K562 (cell line): ENCODE results near the gene CREB3L2. TPM values are rescaled to one million over a fixed set of nuclear protein-coding genes. Genes with fewer than 3 reads are reported as not detected.

Source experiments
- ATF2 ChIP-seq: sonication (generic); formaldehyde crosslinking; IDR thresholded peaks from 2 replicates; pipeline ENCODE4 v1.8.1; 2022; ENCODE audit warnings: missing genetic modification reagents
- CSDE1 ChIP-seq, 2 experiments: fragments of 450-650 bp; IDR thresholded peaks; 2 replicates each; pipeline ENCODE4 v1.6.1; 2016; ENCODE audit warnings: mild to moderate bottlenecking in 1 of 2
- EHMT2 ChIP-seq: fragments of 450-650 bp; IDR thresholded peaks from 2 replicates; pipeline ENCODE4 v1.6.1; 2018; ENCODE audit warnings: antibody characterized with exemption
- EP300 ChIP-seq: IDR thresholded peaks from 2 replicates; pipeline ENCODE4 v1.6.1; 2012; ENCODE audit warnings: low read length, improper control_type of control experiment
- HNRNPL ChIP-seq: fragments of 200-400 bp; formaldehyde crosslinking; IDR thresholded peaks from 2 replicates; pipeline ENCODE4 v1.6.1; 2017; ENCODE audit warnings: low read depth, mild to moderate bottlenecking, low read length
- KDM1A ChIP-seq, 2 experiments: fragments of 450-650 bp; IDR thresholded peaks; 2 replicates each; pipeline ENCODE4 v1.6.1; 2016; ENCODE audit warnings: mild to moderate bottlenecking in 2 of 2
- MIER1 ChIP-seq: fragments of 450-650 bp; IDR thresholded peaks from 2 replicates; pipeline ENCODE4 v1.6.1; 2016; ENCODE audit warnings: antibody characterized with exemption, mild to moderate bottlenecking, low read depth
- MTA2 ChIP-seq: fragments of 450-650 bp; IDR thresholded peaks from 2 replicates; pipeline ENCODE4 v1.6.1; 2016; ENCODE audit warnings: low read depth
- NR3C1 ChIP-seq: sonication (generic); formaldehyde crosslinking; IDR thresholded peaks from 2 replicates; pipeline ENCODE4 v1.8.1; 2022; ENCODE audit warnings: missing genetic modification reagents
- TEAD2 ChIP-seq: fragments of 450-650 bp; IDR thresholded peaks from 2 replicates; pipeline ENCODE4 v1.6.1; 2016; ENCODE audit warnings: missing genetic modification characterization, control low read depth, missing compliant biosample characterization
- THRAP3 ChIP-seq: fragments of 450-650 bp; IDR thresholded peaks from 2 replicates; pipeline ENCODE4 v1.6.1; 2016; ENCODE audit warnings: mild to moderate bottlenecking, inconsistent platforms, borderline replicate concordance
- TRIM25 ChIP-seq: fragments of 450-650 bp; IDR thresholded peaks from 2 replicates; pipeline ENCODE4 v1.7.0; 2016; ENCODE audit warnings: borderline replicate concordance
- ZFX ChIP-seq: sonication (generic); formaldehyde crosslinking; IDR thresholded peaks from 2 replicates; pipeline ENCODE4 v1.8.0; 2022; ENCODE audit warnings: mild to moderate bottlenecking, missing genetic modification reagents, moderate library complexity
- ZNF592 ChIP-seq: fragments of 450-650 bp; IDR thresholded peaks from 2 replicates; pipeline ENCODE4 v1.6.1; 2017; ENCODE audit warnings: antibody characterized with exemption, mild to moderate bottlenecking
- ZNF695 ChIP-seq: fragments of 450-650 bp; formaldehyde crosslinking; IDR thresholded peaks from 2 replicates; pipeline ENCODE4 v1.4.0; 2020; ENCODE audit warnings: mild to moderate bottlenecking, moderate library complexity
- polyA plus RNA-seq, 8 experiments: library from polyadenylated mRNA; depleted of rRNA in 4 of 8; stranded (reverse) in 5 of 8; unstranded in 3 of 8; fragments of >200 nt; fragmentation: Nextera tagmentation in 2 of 8; fragmentation: Illumina TruSeq in 1 of 8; extraction: Ambion mirVana in 2 of 8; extraction: Trizol in 1 of 8; gene quantifications; 2 replicates each; pipeline versions ENCODE4 v1.2.1 to v1.2.3, GENCODE V29; 2011 to 2014; ENCODE audit warnings: inconsistent platforms in 1 of 8, missing spikeins in 1 of 8
- total RNA-seq, 7 experiments: library from RNA; depleted of rRNA in 6 of 7; stranded (reverse); fragments of >200 nt in 6 of 7; fragmentation: Illumina TruSeq in 2 of 7; extraction: Trizol in 2 of 7; gene quantifications; 2 replicates each; pipeline versions ENCODE4 v1.2.1 to v1.2.3, GENCODE V29; 2011 to 2021; ENCODE audit warnings: low replicate concordance in 1 of 7
- TF ChIP-seq, protein P1 (sequence below): IDR thresholded peaks from 2 replicates; pipeline ENCODE4 v1.6.1; 2012; ENCODE audit warnings: low read depth, low read length, improper control_type of control experiment, borderline replicate concordance
- TF ChIP-seq, protein P2 (sequence below): sonication (generic); formaldehyde crosslinking; IDR thresholded peaks from 2 replicates; pipeline ENCODE4 v1.8.0; 2022; ENCODE audit warnings: mild to moderate bottlenecking, missing genetic modification reagents, borderline replicate concordance

CREB3L2 gene
- total and polyA plus RNA-seq, 9 of the 15 experiments (the other 6 are each of a cell fraction or from before 2014, with no cell fraction given) = 7.1 to 45.6 (median 15.8) TPM

DNA sequence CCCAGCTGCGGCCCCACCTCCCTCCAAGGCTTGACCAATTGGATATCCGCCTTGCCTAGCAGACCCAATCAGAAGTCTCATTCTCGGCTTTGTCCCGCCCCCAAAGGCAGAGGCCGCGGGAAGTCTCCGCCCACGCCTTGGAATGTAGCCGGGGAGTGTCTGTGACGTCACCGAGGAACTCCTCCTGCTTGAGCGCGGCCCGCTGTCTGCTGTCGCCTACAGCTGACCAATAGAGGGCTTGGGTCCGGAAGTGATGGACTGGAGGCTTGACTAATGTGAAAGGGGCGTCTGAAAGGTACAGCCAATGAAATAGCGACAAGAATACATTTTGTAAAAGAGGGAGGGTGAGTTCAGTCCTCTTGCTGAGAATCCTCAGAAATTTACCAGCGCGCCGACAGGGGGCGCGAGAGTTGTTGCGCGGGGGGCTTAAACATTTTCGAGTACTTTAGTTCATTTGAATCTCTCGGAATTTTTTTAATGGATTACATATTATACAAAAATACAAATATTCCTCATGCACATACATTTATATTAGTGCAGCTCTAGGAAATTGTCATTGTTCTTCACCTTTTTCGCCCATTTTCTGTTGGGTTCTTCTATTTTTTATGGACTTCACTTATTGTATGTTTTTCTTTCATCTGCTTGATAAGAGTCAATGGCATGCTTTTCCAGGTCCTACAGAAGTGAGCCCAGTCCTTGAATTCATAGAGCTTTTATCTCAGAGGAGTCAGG is 376 bp upstream of the CREB3L2 start (continued):
- TF ChIP-seq TRIM25 (no peak), HNRNPL (no peak), MIER1 (no peak; the same call in 1 of the 2 replicates), ZFX (CRISPR knock-in tag) (no peak), ZNF592 (peak; percentile 79; the same call in 1 of the 2 replicates), EHMT2 (no peak), TEAD2 (tag) (peak; percentile 96), KDM1A (IDR thresholded peaks at IDR 0.05) (no peak), ZNF695 (CRISPR knock-in tag) (no peak), MTA2 (no peak), NR3C1 (CRISPR knock-in tag) (no peak), THRAP3 (peak; percentile 78; the same call in 1 of the 2 replicates), EP300 (0 out of 2 replicates have a peak, but pooled peaks have one; percentile 25), CSDE1 (IDR thresholded peaks at IDR 0.05) (peak in 1 of 2 experiments; percentile 32; a peak in 1 of 4 replicates), ATF2 (CRISPR knock-in tag) (no peak)
- TF ChIP-seq, protein P1, sequence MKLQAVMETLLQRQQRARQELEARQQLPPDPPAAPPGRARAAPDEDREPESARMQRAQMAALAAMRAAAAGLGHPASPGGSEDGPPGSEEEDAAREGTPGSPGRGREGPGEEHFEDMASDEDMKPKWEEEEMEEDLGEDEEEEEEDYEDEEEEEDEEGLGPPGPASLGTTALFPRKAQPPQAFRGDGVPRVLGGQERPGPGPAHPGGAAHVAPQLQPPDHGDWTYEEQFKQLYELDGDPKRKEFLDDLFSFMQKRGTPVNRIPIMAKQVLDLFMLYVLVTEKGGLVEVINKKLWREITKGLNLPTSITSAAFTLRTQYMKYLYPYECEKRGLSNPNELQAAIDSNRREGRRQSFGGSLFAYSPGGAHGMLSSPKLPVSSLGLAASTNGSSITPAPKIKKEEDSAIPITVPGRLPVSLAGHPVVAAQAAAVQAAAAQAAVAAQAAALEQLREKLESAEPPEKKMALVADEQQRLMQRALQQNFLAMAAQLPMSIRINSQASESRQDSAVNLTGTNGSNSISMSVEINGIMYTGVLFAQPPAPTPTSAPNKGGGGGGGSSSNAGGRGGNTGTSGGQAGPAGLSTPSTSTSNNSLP = 0 out of 2 replicates have a peak, but pooled peaks have one; percentile 63
- TF ChIP-seq, protein P2, sequence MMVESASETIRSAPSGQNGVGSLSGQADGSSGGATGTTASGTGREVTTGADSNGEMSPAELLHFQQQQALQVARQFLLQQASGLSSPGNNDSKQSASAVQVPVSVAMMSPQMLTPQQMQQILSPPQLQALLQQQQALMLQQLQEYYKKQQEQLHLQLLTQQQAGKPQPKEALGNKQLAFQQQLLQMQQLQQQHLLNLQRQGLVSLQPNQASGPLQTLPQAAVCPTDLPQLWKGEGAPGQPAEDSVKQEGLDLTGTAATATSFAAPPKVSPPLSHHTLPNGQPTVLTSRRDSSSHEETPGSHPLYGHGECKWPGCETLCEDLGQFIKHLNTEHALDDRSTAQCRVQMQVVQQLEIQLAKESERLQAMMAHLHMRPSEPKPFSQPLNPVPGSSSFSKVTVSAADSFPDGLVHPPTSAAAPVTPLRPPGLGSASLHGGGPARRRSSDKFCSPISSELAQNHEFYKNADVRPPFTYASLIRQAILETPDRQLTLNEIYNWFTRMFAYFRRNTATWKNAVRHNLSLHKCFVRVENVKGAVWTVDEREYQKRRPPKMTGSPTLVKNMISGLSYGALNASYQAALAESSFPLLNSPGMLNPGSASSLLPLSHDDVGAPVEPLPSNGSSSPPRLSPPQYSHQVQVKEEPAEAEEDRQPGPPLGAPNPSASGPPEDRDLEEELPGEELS = no peak
